ENCODE results near the gene OPCML. TPM values are rescaled to one million over a fixed set of nuclear protein-coding genes. Genes with fewer than 3 reads are reported as not detected.

Gene OPCML
- total and polyA plus RNA-seq, 2 experiments from 2014 or later, result 1.2 to 4.4 TPM

- no peak for DNase-seq (ENCODE audit: low spot score)
- Mint-ChIP-seq H3K9me3 (no peaks in the 10 kb centered on the region), H3K4me1 (no peaks in the 10 kb centered on the region), H3K36me3 (ENCODE audit: low read depth) (no peaks in the 10 kb centered on the region), H3K4me3 (no peak overlapping the region), H3K27ac (no peak overlapping the region), H3K27me3 (ENCODE audit: insufficient read depth, low read depth, poor library complexity) (peaks cover 2% of the 10 kb centered on the region)
- Histone ChIP-seq H3K4me3 (no peak overlapping the region), H3K4me1 (ENCODE audit: insufficient read depth) (no peaks in the 10 kb centered on the region), H3K79me2 (replicated peaks; ENCODE audit: insufficient read depth) (no peaks in the 10 kb centered on the region), H3K27me3 (ENCODE audit: insufficient read depth) (no peaks in the 10 kb centered on the region), H3K4me2 (no peak overlapping the region), H4K20me1 (replicated peaks; ENCODE audit: insufficient read depth) (no peaks in the 10 kb centered on the region; the same call in 1 of the 2 replicates), H3F3A (replicated peaks; ENCODE audit: low read depth) (no peaks in the 10 kb centered on the region), H3K36me3 (ENCODE audit: insufficient read depth) (no peaks in the 10 kb centered on the region), H2AFZ (no peak overlapping the region), H3K9me2 (ENCODE audit: insufficient read depth) (peaks cover 13% of the 10 kb centered on the region), H3K27ac (ENCODE audit: low read depth) (no peak overlapping the region)
- TF ChIP-seq NANOG (IDR thresholded peaks at IDR 0.05; ENCODE audit: borderline replicate concordance) (no peak), ZNF462 (CRISPR knock-in tag; IDR thresholded peaks at IDR 0.05) (no peak), CTCF (conservative IDR thresholded peaks at IDR 0.05; ENCODE audit: low read depth in 2 of 2) (no peak), ETS1 (IDR thresholded peaks at IDR 0.05) (no peak), ZNF114 (CRISPR knock-in tag; IDR thresholded peaks at IDR 0.05) (no peak), CREB1 (CRISPR knock-in tag; IDR thresholded peaks at IDR 0.05; ENCODE audit: low read depth) (no peak), STAT1 (IDR thresholded peaks at IDR 0.05; ENCODE audit: unreplicated experiment) (no peak)
- ATAC-seq, result no peak
Measured at GRCh38 chr11:132540581-132540980, 991.7 kb downstream of the OPCML start.

Data from GM23338 (cell line).